ENCODE results near the gene SFXN5.

DNA sequence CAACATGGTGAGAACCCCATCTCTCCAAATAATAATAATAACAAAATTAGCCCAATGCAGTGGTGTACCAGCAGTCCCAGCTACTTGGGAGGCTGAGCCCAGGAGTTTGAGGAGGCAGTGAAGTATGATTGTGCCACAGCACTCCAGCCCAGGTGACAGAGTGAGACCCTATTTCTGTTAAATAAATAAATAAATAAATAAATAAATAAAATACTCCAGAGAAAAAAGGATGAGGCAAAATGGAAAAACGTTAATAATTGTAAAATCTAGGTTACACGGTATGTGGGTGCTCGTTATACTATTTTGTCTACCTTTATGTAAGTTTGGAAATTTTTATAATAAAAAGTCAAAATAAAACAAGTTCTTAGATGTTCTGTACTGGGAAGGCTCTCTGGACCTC is 162.8 kb downstream of the SFXN5 start:
- TF ChIP-seq, protein P1, sequence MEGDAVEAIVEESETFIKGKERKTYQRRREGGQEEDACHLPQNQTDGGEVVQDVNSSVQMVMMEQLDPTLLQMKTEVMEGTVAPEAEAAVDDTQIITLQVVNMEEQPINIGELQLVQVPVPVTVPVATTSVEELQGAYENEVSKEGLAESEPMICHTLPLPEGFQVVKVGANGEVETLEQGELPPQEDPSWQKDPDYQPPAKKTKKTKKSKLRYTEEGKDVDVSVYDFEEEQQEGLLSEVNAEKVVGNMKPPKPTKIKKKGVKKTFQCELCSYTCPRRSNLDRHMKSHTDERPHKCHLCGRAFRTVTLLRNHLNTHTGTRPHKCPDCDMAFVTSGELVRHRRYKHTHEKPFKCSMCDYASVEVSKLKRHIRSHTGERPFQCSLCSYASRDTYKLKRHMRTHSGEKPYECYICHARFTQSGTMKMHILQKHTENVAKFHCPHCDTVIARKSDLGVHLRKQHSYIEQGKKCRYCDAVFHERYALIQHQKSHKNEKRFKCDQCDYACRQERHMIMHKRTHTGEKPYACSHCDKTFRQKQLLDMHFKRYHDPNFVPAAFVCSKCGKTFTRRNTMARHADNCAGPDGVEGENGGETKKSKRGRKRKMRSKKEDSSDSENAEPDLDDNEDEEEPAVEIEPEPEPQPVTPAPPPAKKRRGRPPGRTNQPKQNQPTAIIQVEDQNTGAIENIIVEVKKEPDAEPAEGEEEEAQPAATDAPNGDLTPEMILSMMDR (conservative IDR thresholded peaks at IDR 0.05; ENCODE audit: low read depth, low read length) = no peak
- TF ChIP-seq FOS (IDR thresholded peaks at IDR 0.05; ENCODE audit: low read depth, low read length) (no peak), RCOR1 (IDR thresholded peaks at IDR 0.05; ENCODE audit: insufficient replicate concordance, low read length) (no peak), POLR2A (IDR thresholded peaks at IDR 0.05; ENCODE audit: low read depth, low read length) (no peak)

Data from IMR-90 (cell line).